HEK293 (cell line): Measurements from ENCODE around the gene ZIC4.

ENCODE experiments used
- CTCF ChIA-PET: fragments of 350-600 bp; formaldehyde crosslinking; extraction: SDS; loops from one replicate; lab custom pipeline; 2021; ENCODE audit warnings: antibody characterized with exemption; lab: Yijun Ruan, JAX
- POLR2A ChIA-PET: fragments of 300-600 bp; formaldehyde crosslinking; extraction: SDS; loops from one replicate; lab custom pipeline; 2020; ENCODE audit warnings: antibody characterized with exemption, inconsistent platforms; lab: Yijun Ruan, JAX
- H3K27ac ChIP-seq: fragments of 200-500 bp; sonication (Bioruptor generic); 2 replicates; pipeline ENCODE4 v1.5.1; 2014; ENCODE audit warnings: low read depth, low read length, control low read depth, inconsistent platforms; ENCODE audit errors: extremely low read depth
- H3K36me3 ChIP-seq, 2 experiments: fragments of 200-500 bp in 1 of 2; sonication (Bioruptor generic) in 1 of 2; 1 replicate in 1 of 2; 2 replicates in 1 of 2; pipeline ENCODE4 v1.5.1; 2014 to 2017; ENCODE audit warnings: inconsistent platforms in 2 of 2, low read length in 2 of 2; ENCODE audit not compliant: control insufficient read depth in 2 of 2, insufficient read depth in 1 of 2
- H3K4me1 ChIP-seq: fragments of 200-500 bp; sonication (Bioruptor generic); 2 replicates; pipeline ENCODE4 v1.5.1; 2014; ENCODE audit warnings: mild to moderate bottlenecking, low read length, inconsistent platforms; ENCODE audit not compliant: control insufficient read depth, insufficient read depth
- H3K4me3 ChIP-seq: 2 replicates; pipeline ENCODE4 v1.5.1; 2011; ENCODE audit warnings: low read depth, mild to moderate bottlenecking, control low read depth, low read length, moderate library complexity
- H3K9me3 ChIP-seq: fragments of 200-500 bp; sonication (Bioruptor generic); 2 replicates; pipeline ENCODE4 v1.5.1; 2014; ENCODE audit warnings: low read depth, low read length, inconsistent platforms; ENCODE audit not compliant: control insufficient read depth, insufficient read depth
- EGR2 ChIP-seq: fragments of 450-650 bp; formaldehyde crosslinking; IDR thresholded peaks from 2 replicates; pipeline ENCODE4 v1.5.1; 2016; ENCODE audit warnings: low read depth, missing biosample characterization, missing genetic modification characterization
- GLI2 ChIP-seq: fragments of 450-650 bp; formaldehyde crosslinking; IDR thresholded peaks from 2 replicates; pipeline ENCODE4; 2017; ENCODE audit warnings: missing biosample characterization, missing genetic modification characterization, low read depth, borderline replicate concordance
- KLF10 ChIP-seq: fragments of 450-650 bp; IDR thresholded peaks from 2 replicates; pipeline ENCODE4 v1.5.1; 2018; ENCODE audit warnings: missing biosample characterization, mild to moderate bottlenecking, missing genetic modification characterization
- KLF17 ChIP-seq: fragments of 450-650 bp; formaldehyde crosslinking; IDR thresholded peaks from 2 replicates; pipeline ENCODE4 v1.5.1; 2016; ENCODE audit warnings: missing biosample characterization, missing genetic modification characterization
- KLF9 ChIP-seq: fragments of 450-650 bp; formaldehyde crosslinking; IDR thresholded peaks from 2 replicates; pipeline ENCODE4 v1.5.1; 2016; ENCODE audit warnings: missing biosample characterization, missing genetic modification characterization, low read depth
- MEIS1 ChIP-seq: sonication (generic); formaldehyde crosslinking; IDR thresholded peaks from 2 replicates; pipeline ENCODE4 v1.8.1; 2022; ENCODE audit warnings: missing genetic modification reagents, mild to moderate bottlenecking, borderline replicate concordance
- OVOL3 ChIP-seq: fragments of 450-650 bp; formaldehyde crosslinking; IDR thresholded peaks from 2 replicates; pipeline ENCODE4 v1.5.1; 2016; ENCODE audit warnings: missing biosample characterization, missing genetic modification characterization
- TCF7L2 ChIP-seq: IDR thresholded peaks from 2 replicates; pipeline ENCODE4 v1.6.1; 2011; ENCODE audit warnings: low read depth, mild to moderate bottlenecking, inconsistent platforms, low read length, moderate library complexity, borderline replicate concordance
- ZBTB6 ChIP-seq: fragments of 450-650 bp; formaldehyde crosslinking; IDR thresholded peaks from 2 replicates; pipeline ENCODE4 v1.5.1; 2017; ENCODE audit warnings: missing biosample characterization, missing genetic modification characterization
- ZFHX2 ChIP-seq: fragments of 450-650 bp; formaldehyde crosslinking; conservative IDR thresholded peaks from 2 replicates; pipeline ENCODE4 v1.5.1; 2016; ENCODE audit warnings: missing biosample characterization, missing genetic modification characterization
- ZFP69B ChIP-seq: fragments of 450-650 bp; formaldehyde crosslinking; IDR thresholded peaks from 2 replicates; pipeline ENCODE4 v1.5.1; 2016; ENCODE audit warnings: missing biosample characterization, missing genetic modification characterization
- ZNF157 ChIP-seq: fragments of 450-650 bp; formaldehyde crosslinking; IDR thresholded peaks from 2 replicates; pipeline ENCODE4 v1.5.1; 2016; ENCODE audit warnings: missing biosample characterization, missing genetic modification characterization
- ZNF19 ChIP-seq: fragments of 450-650 bp; formaldehyde crosslinking; IDR thresholded peaks from 2 replicates; pipeline ENCODE4; 2016; ENCODE audit warnings: missing biosample characterization, missing genetic modification characterization, low read depth
- ZNF2 ChIP-seq: fragments of 450-650 bp; formaldehyde crosslinking; IDR thresholded peaks from 2 replicates; pipeline ENCODE4 v1.5.1; 2016; ENCODE audit warnings: missing biosample characterization, missing genetic modification characterization
- ZNF223 ChIP-seq: fragments of 450-650 bp; formaldehyde crosslinking; IDR thresholded peaks from 2 replicates; pipeline ENCODE4 v1.5.1; 2016; ENCODE audit warnings: missing biosample characterization, missing genetic modification characterization
- ZNF391 ChIP-seq: fragments of 450-650 bp; formaldehyde crosslinking; IDR thresholded peaks from 2 replicates; pipeline ENCODE4 v1.5.1; 2016; ENCODE audit warnings: low read depth, missing biosample characterization, missing genetic modification characterization, borderline replicate concordance
- ZNF423 ChIP-seq: fragments of 450-650 bp; formaldehyde crosslinking; IDR thresholded peaks from 2 replicates; pipeline ENCODE4 v1.5.1; 2016; ENCODE audit warnings: missing biosample characterization, missing genetic modification characterization
- ZNF548 ChIP-seq: fragments of 450-650 bp; formaldehyde crosslinking; IDR thresholded peaks from 2 replicates; pipeline ENCODE4 v1.5.1; 2016; ENCODE audit warnings: missing biosample characterization, missing genetic modification characterization
- ZNF549 ChIP-seq: fragments of 450-650 bp; IDR thresholded peaks from 2 replicates; pipeline ENCODE4 v1.5.1; 2018; ENCODE audit warnings: missing biosample characterization, missing genetic modification characterization, mild to moderate bottlenecking, inconsistent platforms, moderate library complexity
- ZNF555 ChIP-seq: fragments of 450-650 bp; formaldehyde crosslinking; conservative IDR thresholded peaks from 2 replicates; pipeline ENCODE4 v1.5.1; 2017; ENCODE audit warnings: missing biosample characterization, mild to moderate bottlenecking, missing genetic modification characterization, inconsistent platforms
- ZNF571 ChIP-seq: fragments of 450-650 bp; formaldehyde crosslinking; IDR thresholded peaks from 2 replicates; pipeline ENCODE4 v1.5.0; 2017; ENCODE audit warnings: missing biosample characterization, missing genetic modification characterization
- ZNF621 ChIP-seq: fragments of 450-650 bp; formaldehyde crosslinking; IDR thresholded peaks from 2 replicates; pipeline ENCODE4 v1.5.1; 2017; ENCODE audit warnings: missing biosample characterization, missing genetic modification characterization
- ZNF629 ChIP-seq: fragments of 450-650 bp; formaldehyde crosslinking; IDR thresholded peaks from 2 replicates; pipeline ENCODE4 v1.5.1; 2017; ENCODE audit warnings: missing biosample characterization, missing genetic modification characterization
- ZNF654 ChIP-seq: fragments of 450-650 bp; formaldehyde crosslinking; IDR thresholded peaks from 2 replicates; pipeline ENCODE4 v1.5.1; 2016; ENCODE audit warnings: low read depth, missing biosample characterization, missing genetic modification characterization
- ZNF777 ChIP-seq: fragments of 450-650 bp; formaldehyde crosslinking; IDR thresholded peaks from 2 replicates; pipeline ENCODE4 v1.5.1; 2017; ENCODE audit warnings: missing biosample characterization, missing genetic modification characterization, borderline replicate concordance

The ZIC4 gene

GRCh38 chr3:147387291-147387884 is 19.0 kb downstream of the ZIC4 start:
- Histone ChIP-seq H3K4me1 (no peaks in the 10 kb centered on the region), H3K9me3 (no peaks in the 10 kb centered on the region), H3K4me3 (no peak overlapping the region), H3K27ac (no peak overlapping the region), H3K36me3 (no peaks in the 10 kb centered on the region)
- CTCF ChIA-PET, result no interaction called here
- TF ChIP-seq TCF7L2 (no peak), EGR2 (tag by site-specific recombination) (no peak), KLF9 (tag by site-specific recombination) (no peak), ZNF548 (tag by site-specific recombination) (no peak), ZNF2 (tag by site-specific recombination) (no peak), ZNF423 (tag by site-specific recombination) (no peak), ZNF157 (tag by site-specific recombination) (no peak), KLF10 (no peak), ZFP69B (tag by site-specific recombination) (no peak)
- POLR2A ChIA-PET, result no interaction called here

- CTCF ChIA-PET, result no interaction called here
Observed at GRCh38 chr3:147385059-147386012, 21.0 kb downstream of the ZIC4 start.

More at GRCh38 chr3:147385059-147386012, 21.0 kb downstream of the ZIC4 start:
- Histone ChIP-seq H3K36me3 (no peaks in the 10 kb centered on the region), H3K4me1 (no peaks in the 10 kb centered on the region), H3K4me3 (no peak overlapping the region), H3K9me3 (no peaks in the 10 kb centered on the region)
- TF ChIP-seq GLI2 (tag by site-specific recombination), result no peak
- no peak for TF ChIP-seq ZNF629 (tag by site-specific recombination)
- TF ChIP-seq ZNF549 (tag by site-specific recombination), result no peak
- no peak for TF ChIP-seq ZBTB6 (tag by site-specific recombination)
- TF ChIP-seq ZNF391, result no peak
- TF ChIP-seq ZNF223, result no peak
- TF ChIP-seq ZNF621, result no peak
- no peak for TF ChIP-seq ZNF571 (tag by site-specific recombination)
- no peak for TF ChIP-seq ZNF423 (tag by site-specific recombination)
- TF ChIP-seq ZNF19 (tag by site-specific recombination), result no peak
- TF ChIP-seq KLF17 (tag by site-specific recombination), result no peak
- TF ChIP-seq ZNF777, result no peak
- TF ChIP-seq ZFHX2 (tag by site-specific recombination), result no peak
- no peak for TF ChIP-seq OVOL3 (tag by site-specific recombination)
- TF ChIP-seq ZNF555 (tag by site-specific recombination), result no peak
- no peak for TF ChIP-seq ZNF654 (tag by site-specific recombination)
- no peak for TF ChIP-seq MEIS1
- TF ChIP-seq, all 188 proteins: peak for 0
- no peak overlapping the region for H3K27ac ChIP-seq
- POLR2A ChIA-PET, result no interaction called here
